HEK293 (cell line): ENCODE data around the gene GPR135.

Experiments used
- CTCF ChIA-PET: fragments of 350-600 bp; formaldehyde crosslinking; extraction: SDS; loops from one replicate; lab custom pipeline; 2021; ENCODE audit warnings: antibody characterized with exemption; lab: Yijun Ruan, JAX
- POLR2A ChIA-PET: fragments of 300-600 bp; formaldehyde crosslinking; extraction: SDS; loops from one replicate; lab custom pipeline; 2020; ENCODE audit warnings: antibody characterized with exemption, inconsistent platforms; lab: Yijun Ruan, JAX
- H3K27ac ChIP-seq: fragments of 200-500 bp; sonication (Bioruptor generic); 2 replicates; pipeline ENCODE4 v1.5.1; 2014; ENCODE audit warnings: low read depth, low read length, control low read depth, inconsistent platforms; ENCODE audit errors: extremely low read depth
- H3K36me3 ChIP-seq, 2 experiments: fragments of 200-500 bp in 1 of 2; sonication (Bioruptor generic) in 1 of 2; 1 replicate in 1 of 2; 2 replicates in 1 of 2; pipeline ENCODE4 v1.5.1; 2014 to 2017; ENCODE audit warnings: inconsistent platforms in 2 of 2, low read length in 2 of 2; ENCODE audit not compliant: control insufficient read depth in 2 of 2, insufficient read depth in 1 of 2
- H3K4me1 ChIP-seq: fragments of 200-500 bp; sonication (Bioruptor generic); 2 replicates; pipeline ENCODE4 v1.5.1; 2014; ENCODE audit warnings: mild to moderate bottlenecking, low read length, inconsistent platforms; ENCODE audit not compliant: control insufficient read depth, insufficient read depth
- H3K4me3 ChIP-seq: 2 replicates; pipeline ENCODE4 v1.5.1; 2011; ENCODE audit warnings: low read depth, mild to moderate bottlenecking, control low read depth, low read length, moderate library complexity
- H3K9me3 ChIP-seq: fragments of 200-500 bp; sonication (Bioruptor generic); 2 replicates; pipeline ENCODE4 v1.5.1; 2014; ENCODE audit warnings: low read depth, low read length, inconsistent platforms; ENCODE audit not compliant: control insufficient read depth, insufficient read depth
- BCL11A ChIP-seq: fragments of 450-650 bp; formaldehyde crosslinking; IDR thresholded peaks from 2 replicates; pipeline ENCODE4 v1.5.1; 2016; ENCODE audit warnings: low read depth, missing biosample characterization, missing genetic modification characterization
- HOXD13 ChIP-seq: sonication (generic); formaldehyde crosslinking; IDR thresholded peaks from 2 replicates; pipeline ENCODE4 v1.8.0; 2022; ENCODE audit warnings: missing genetic modification reagents, borderline replicate concordance
- MZF1 ChIP-seq: fragments of 450-650 bp; formaldehyde crosslinking; IDR thresholded peaks from 2 replicates; pipeline ENCODE4 v1.5.1; 2017; ENCODE audit warnings: missing biosample characterization, missing genetic modification characterization, borderline replicate concordance
- WT1 ChIP-seq: fragments of 450-650 bp; formaldehyde crosslinking; IDR thresholded peaks from 2 replicates; pipeline ENCODE4 v1.5.1; 2016; ENCODE audit warnings: missing biosample characterization, missing genetic modification characterization
- ZBTB1 ChIP-seq: fragments of 450-650 bp; formaldehyde crosslinking; IDR thresholded peaks from 2 replicates; pipeline ENCODE4 v1.5.1; 2016; ENCODE audit warnings: missing biosample characterization, missing genetic modification characterization
- ZBTB17 ChIP-seq: fragments of 450-650 bp; formaldehyde crosslinking; IDR thresholded peaks from 2 replicates; pipeline ENCODE4 v1.5.1; 2016; ENCODE audit warnings: missing biosample characterization, missing genetic modification characterization
- ZFHX2 ChIP-seq: fragments of 450-650 bp; formaldehyde crosslinking; conservative IDR thresholded peaks from 2 replicates; pipeline ENCODE4 v1.5.1; 2016; ENCODE audit warnings: missing biosample characterization, missing genetic modification characterization
- ZFP3 ChIP-seq: fragments of 450-650 bp; formaldehyde crosslinking; IDR thresholded peaks from 2 replicates; pipeline ENCODE4 v1.5.1; 2016; ENCODE audit warnings: low read depth, missing biosample characterization, missing genetic modification characterization
- ZNF133 ChIP-seq: fragments of 450-650 bp; formaldehyde crosslinking; IDR thresholded peaks from 2 replicates; pipeline ENCODE4 v1.5.1; 2016; ENCODE audit warnings: missing biosample characterization, missing genetic modification characterization
- ZNF138 ChIP-seq: fragments of 450-650 bp; formaldehyde crosslinking; IDR thresholded peaks from 2 replicates; pipeline ENCODE4 v1.5.1; 2016; ENCODE audit warnings: missing biosample characterization, missing genetic modification characterization, borderline replicate concordance
- ZNF174 ChIP-seq: fragments of 450-650 bp; formaldehyde crosslinking; IDR thresholded peaks from 2 replicates; pipeline ENCODE4 v1.5.0; 2017; ENCODE audit warnings: missing biosample characterization, mild to moderate bottlenecking, missing genetic modification characterization
- ZNF202 ChIP-seq: fragments of 450-650 bp; formaldehyde crosslinking; IDR thresholded peaks from 2 replicates; pipeline ENCODE4 v1.5.1; 2016; ENCODE audit warnings: missing biosample characterization, missing genetic modification characterization, borderline replicate concordance
- ZNF211 ChIP-seq: fragments of 450-650 bp; formaldehyde crosslinking; IDR thresholded peaks from 2 replicates; pipeline ENCODE4 v1.5.1; 2016; ENCODE audit warnings: low read depth, missing biosample characterization, missing genetic modification characterization
- ZNF302 ChIP-seq: fragments of 450-650 bp; formaldehyde crosslinking; IDR thresholded peaks from 2 replicates; pipeline ENCODE4 v1.5.1; 2016; ENCODE audit warnings: missing biosample characterization, missing genetic modification characterization, low read depth
- ZNF426 ChIP-seq: fragments of 450-650 bp; formaldehyde crosslinking; IDR thresholded peaks from 2 replicates; pipeline ENCODE4 v1.5.1; 2017; ENCODE audit warnings: missing biosample characterization, missing genetic modification characterization, mild to moderate bottlenecking, inconsistent platforms, moderate library complexity
- ZNF510 ChIP-seq: fragments of 450-650 bp; formaldehyde crosslinking; IDR thresholded peaks from 2 replicates; pipeline ENCODE4 v1.5.1; 2018; ENCODE audit warnings: mild to moderate bottlenecking, missing genetic modification characterization, missing biosample characterization; ENCODE audit not compliant: insufficient replicate concordance
- ZNF670 ChIP-seq: fragments of 450-650 bp; formaldehyde crosslinking; IDR thresholded peaks from 2 replicates; pipeline ENCODE4 v1.5.1; 2016; ENCODE audit warnings: missing biosample characterization, missing genetic modification characterization, low read depth
- ZNF843 ChIP-seq: fragments of 450-650 bp; formaldehyde crosslinking; IDR thresholded peaks from 2 replicates; pipeline ENCODE4 v1.5.1; 2016; ENCODE audit warnings: missing biosample characterization, missing genetic modification characterization
- TF ChIP-seq, protein P1 (sequence below): fragments of 450-650 bp; formaldehyde crosslinking; IDR thresholded peaks from 2 replicates; pipeline ENCODE4 v1.5.1; 2016; ENCODE audit warnings: missing biosample characterization, missing genetic modification characterization
- TF ChIP-seq, protein P2 (sequence below): fragments of 450-650 bp; formaldehyde crosslinking; IDR thresholded peaks from 2 replicates; pipeline ENCODE4 v1.5.1; 2016; ENCODE audit warnings: missing biosample characterization, missing genetic modification characterization, borderline replicate concordance
- TF ChIP-seq, protein P3 (sequence below): fragments of 450-650 bp; formaldehyde crosslinking; IDR thresholded peaks from 2 replicates; pipeline ENCODE4 v1.5.1; 2017; ENCODE audit warnings: missing biosample characterization, mild to moderate bottlenecking, missing genetic modification characterization, moderate library complexity
- TF ChIP-seq, protein P4 (sequence below): fragments of 450-650 bp; formaldehyde crosslinking; IDR thresholded peaks from 2 replicates; pipeline ENCODE4 v1.5.1; 2016; ENCODE audit warnings: missing biosample characterization, missing genetic modification characterization
- TF ChIP-seq, protein P5 (sequence below): fragments of 450-650 bp; formaldehyde crosslinking; IDR thresholded peaks from 2 replicates; pipeline ENCODE4 v1.5.1; 2017; ENCODE audit warnings: missing biosample characterization, missing genetic modification characterization
- TF ChIP-seq, protein P6 (sequence below): fragments of 450-650 bp; IDR thresholded peaks from 2 replicates; pipeline ENCODE4 v1.5.1; 2018; ENCODE audit warnings: missing biosample characterization, mild to moderate bottlenecking, missing genetic modification characterization

Gene GPR135

DNA sequence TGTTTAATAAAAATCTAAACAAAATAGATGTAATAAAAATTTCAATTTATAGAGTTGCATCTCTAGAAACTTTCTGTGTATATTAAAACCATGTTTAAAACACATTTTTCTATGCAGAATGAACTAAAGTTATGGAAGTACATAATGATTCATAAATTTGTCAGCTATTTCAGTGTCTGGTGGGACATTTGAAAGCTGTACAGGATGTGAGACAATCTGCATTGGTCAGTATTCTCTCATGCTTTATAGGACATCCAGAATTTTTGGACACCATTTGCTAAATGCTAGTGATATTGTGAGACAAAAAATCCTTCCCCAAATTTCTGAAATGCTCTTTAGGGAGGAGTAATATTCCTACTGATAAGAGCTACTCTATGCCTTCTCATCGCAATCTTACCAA is 13.3 kb downstream of the GPR135 start:
- no peak for TF ChIP-seq ZFHX2 (tag by site-specific recombination)
- TF ChIP-seq, protein P1, sequence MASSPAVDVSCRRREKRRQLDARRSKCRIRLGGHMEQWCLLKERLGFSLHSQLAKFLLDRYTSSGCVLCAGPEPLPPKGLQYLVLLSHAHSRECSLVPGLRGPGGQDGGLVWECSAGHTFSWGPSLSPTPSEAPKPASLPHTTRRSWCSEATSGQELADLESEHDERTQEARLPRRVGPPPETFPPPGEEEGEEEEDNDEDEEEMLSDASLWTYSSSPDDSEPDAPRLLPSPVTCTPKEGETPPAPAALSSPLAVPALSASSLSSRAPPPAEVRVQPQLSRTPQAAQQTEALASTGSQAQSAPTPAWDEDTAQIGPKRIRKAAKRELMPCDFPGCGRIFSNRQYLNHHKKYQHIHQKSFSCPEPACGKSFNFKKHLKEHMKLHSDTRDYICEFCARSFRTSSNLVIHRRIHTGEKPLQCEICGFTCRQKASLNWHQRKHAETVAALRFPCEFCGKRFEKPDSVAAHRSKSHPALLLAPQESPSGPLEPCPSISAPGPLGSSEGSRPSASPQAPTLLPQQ (tag by site-specific recombination): no peak
- no peak for TF ChIP-seq ZNF174 (tag by site-specific recombination)
- no peak for TF ChIP-seq ZNF202 (tag by site-specific recombination)
- no peak for TF ChIP-seq MZF1 (tag by site-specific recombination)
- TF ChIP-seq ZFP3: no peak
- no peak for TF ChIP-seq ZNF670
- TF ChIP-seq, protein P2, sequence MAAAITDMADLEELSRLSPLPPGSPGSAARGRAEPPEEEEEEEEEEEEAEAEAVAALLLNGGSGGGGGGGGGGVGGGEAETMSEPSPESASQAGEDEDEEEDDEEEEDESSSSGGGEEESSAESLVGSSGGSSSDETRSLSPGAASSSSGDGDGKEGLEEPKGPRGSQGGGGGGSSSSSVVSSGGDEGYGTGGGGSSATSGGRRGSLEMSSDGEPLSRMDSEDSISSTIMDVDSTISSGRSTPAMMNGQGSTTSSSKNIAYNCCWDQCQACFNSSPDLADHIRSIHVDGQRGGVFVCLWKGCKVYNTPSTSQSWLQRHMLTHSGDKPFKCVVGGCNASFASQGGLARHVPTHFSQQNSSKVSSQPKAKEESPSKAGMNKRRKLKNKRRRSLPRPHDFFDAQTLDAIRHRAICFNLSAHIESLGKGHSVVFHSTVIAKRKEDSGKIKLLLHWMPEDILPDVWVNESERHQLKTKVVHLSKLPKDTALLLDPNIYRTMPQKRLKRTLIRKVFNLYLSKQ: no peak
- TF ChIP-seq, protein P3, sequence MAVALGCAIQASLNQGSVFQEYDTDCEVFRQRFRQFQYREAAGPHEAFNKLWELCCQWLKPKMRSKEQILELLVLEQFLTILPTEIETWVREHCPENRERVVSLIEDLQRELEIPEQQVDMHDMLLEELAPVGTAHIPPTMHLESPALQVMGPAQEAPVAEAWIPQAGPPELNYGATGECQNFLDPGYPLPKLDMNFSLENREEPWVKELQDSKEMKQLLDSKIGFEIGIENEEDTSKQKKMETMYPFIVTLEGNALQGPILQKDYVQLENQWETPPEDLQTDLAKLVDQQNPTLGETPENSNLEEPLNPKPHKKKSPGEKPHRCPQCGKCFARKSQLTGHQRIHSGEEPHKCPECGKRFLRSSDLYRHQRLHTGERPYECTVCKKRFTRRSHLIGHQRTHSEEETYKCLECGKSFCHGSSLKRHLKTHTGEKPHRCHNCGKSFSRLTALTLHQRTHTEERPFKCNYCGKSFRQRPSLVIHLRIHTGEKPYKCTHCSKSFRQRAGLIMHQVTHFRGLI (tag by site-specific recombination): no peak
- no peak for TF ChIP-seq ZNF138 (tag by site-specific recombination)
- TF ChIP-seq, protein P4, sequence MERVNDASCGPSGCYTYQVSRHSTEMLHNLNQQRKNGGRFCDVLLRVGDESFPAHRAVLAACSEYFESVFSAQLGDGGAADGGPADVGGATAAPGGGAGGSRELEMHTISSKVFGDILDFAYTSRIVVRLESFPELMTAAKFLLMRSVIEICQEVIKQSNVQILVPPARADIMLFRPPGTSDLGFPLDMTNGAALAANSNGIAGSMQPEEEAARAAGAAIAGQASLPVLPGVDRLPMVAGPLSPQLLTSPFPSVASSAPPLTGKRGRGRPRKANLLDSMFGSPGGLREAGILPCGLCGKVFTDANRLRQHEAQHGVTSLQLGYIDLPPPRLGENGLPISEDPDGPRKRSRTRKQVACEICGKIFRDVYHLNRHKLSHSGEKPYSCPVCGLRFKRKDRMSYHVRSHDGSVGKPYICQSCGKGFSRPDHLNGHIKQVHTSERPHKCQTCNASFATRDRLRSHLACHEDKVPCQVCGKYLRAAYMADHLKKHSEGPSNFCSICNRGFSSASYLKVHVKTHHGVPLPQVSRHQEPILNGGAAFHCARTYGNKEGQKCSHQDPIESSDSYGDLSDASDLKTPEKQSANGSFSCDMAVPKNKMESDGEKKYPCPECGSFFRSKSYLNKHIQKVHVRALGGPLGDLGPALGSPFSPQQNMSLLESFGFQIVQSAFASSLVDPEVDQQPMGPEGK: no peak
- TF ChIP-seq, protein P5, sequence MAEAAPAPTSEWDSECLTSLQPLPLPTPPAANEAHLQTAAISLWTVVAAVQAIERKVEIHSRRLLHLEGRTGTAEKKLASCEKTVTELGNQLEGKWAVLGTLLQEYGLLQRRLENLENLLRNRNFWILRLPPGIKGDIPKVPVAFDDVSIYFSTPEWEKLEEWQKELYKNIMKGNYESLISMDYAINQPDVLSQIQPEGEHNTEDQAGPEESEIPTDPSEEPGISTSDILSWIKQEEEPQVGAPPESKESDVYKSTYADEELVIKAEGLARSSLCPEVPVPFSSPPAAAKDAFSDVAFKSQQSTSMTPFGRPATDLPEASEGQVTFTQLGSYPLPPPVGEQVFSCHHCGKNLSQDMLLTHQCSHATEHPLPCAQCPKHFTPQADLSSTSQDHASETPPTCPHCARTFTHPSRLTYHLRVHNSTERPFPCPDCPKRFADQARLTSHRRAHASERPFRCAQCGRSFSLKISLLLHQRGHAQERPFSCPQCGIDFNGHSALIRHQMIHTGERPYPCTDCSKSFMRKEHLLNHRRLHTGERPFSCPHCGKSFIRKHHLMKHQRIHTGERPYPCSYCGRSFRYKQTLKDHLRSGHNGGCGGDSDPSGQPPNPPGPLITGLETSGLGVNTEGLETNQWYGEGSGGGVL (tag by site-specific recombination): no peak
- ChIA-PET CTCF (interaction anchor here (0.6 to 1.9 kb wide), 3 partner anchors 55 to 310 kb away, joined by 3 to 8 read pairs (median 4); partner anchors contain the start of gene CCDC175), POLR2A (no interaction called here)
- H3K4me1 ChIP-seq: no peaks in the 10 kb centered on the region
- H3K4me3 ChIP-seq: no peak overlapping the region
- no peak overlapping the region for H3K27ac ChIP-seq
- H3K9me3 ChIP-seq: no peaks in the 10 kb centered on the region
- peaks cover 5 to 31% of the 10 kb centered on the region in 2 experiments for H3K36me3 ChIP-seq

DNA sequence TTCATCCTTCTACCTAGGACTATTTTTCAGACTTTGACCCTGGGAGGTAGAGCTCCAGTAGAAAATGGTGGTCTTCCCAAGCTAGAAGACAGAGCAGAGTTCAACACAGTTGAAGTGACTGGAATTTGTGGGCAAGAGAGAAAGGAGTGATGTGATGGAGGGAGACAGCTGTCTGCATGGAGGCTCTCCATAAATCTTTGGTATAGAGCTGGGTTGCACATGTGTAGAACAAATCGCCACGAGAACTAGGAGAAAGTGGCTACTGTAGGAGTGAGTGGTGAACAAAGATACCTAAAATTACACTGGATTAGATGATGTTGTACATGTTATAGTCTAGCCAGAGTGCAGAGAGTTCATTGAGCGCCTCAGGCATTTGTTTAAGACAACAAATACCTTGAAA is 14.5 kb downstream of the GPR135 start:
- Histone ChIP-seq H3K36me3 (peaks cover 0 to 23% of the 10 kb centered on the region in 2 experiments; a peak in 1 of 3 replicates), H3K4me3 (no peak overlapping the region), H3K9me3 (no peaks in the 10 kb centered on the region), H3K27ac (no peak overlapping the region), H3K4me1 (no peaks in the 10 kb centered on the region)
- TF ChIP-seq ZNF133 (tag by site-specific recombination) (no peak), ZFP3 (no peak), WT1 (no peak), ZBTB1 (tag by site-specific recombination) (no peak), HOXD13 (CRISPR knock-in tag) (no peak), ZNF426 (tag by site-specific recombination) (no peak), ZNF211 (tag by site-specific recombination) (no peak), ZNF202 (tag by site-specific recombination) (no peak), ZNF510 (tag by site-specific recombination) (no peak), ZNF174 (tag by site-specific recombination) (no peak), ZNF843 (tag by site-specific recombination) (no peak), ZNF302 (tag by site-specific recombination) (no peak), BCL11A (tag by site-specific recombination) (no peak), ZBTB17 (tag by site-specific recombination) (no peak)
- TF ChIP-seq, protein P6, sequence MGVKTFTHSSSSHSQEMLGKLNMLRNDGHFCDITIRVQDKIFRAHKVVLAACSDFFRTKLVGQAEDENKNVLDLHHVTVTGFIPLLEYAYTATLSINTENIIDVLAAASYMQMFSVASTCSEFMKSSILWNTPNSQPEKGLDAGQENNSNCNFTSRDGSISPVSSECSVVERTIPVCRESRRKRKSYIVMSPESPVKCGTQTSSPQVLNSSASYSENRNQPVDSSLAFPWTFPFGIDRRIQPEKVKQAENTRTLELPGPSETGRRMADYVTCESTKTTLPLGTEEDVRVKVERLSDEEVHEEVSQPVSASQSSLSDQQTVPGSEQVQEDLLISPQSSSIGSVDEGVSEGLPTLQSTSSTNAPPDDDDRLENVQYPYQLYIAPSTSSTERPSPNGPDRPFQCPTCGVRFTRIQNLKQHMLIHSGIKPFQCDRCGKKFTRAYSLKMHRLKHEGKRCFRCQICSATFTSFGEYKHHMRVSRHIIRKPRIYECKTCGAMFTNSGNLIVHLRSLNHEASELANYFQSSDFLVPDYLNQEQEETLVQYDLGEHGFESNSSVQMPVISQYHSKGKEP (tag by site-specific recombination): no peak
- ChIA-PET CTCF (interaction anchor here (1.5 to 1.9 kb wide), 2 partner anchors 56 to 126 kb away, joined by 4 to 8 read pairs; partner anchors contain the start of gene CCDC175), POLR2A (no interaction called here)
